Nephron progenitor cell (in vitro differentiated cells): Measurements from ENCODE around the gene ATRNL1.
A peak's percentile ranks its signal among the peaks of the same experiment; 100 is the strongest.

Source experiments
- DNase-seq: peaks from one replicate; pipeline ENCODE4 v3.0.0; 2021
- H3K27ac Mint-ChIP-seq: 2 replicates; pipeline ENCODE4 v1.8.0; 2021; ENCODE audit warnings: mild to moderate bottlenecking, moderate library complexity, mixed read lengths
- H3K27me3 Mint-ChIP-seq: 2 replicates; pipeline ENCODE4 v1.8.0; 2021; ENCODE audit warnings: mild to moderate bottlenecking, low read depth, mixed read lengths; ENCODE audit not compliant: poor library complexity
- H3K36me3 Mint-ChIP-seq: 2 replicates; pipeline ENCODE4 v1.8.0; 2021; ENCODE audit warnings: low read depth, mixed read lengths
- H3K4me1 Mint-ChIP-seq: 2 replicates; pipeline ENCODE4 v1.8.0; 2021; ENCODE audit warnings: mixed read lengths
- H3K4me3 Mint-ChIP-seq: 2 replicates; pipeline ENCODE4 v1.8.0; 2021; ENCODE audit warnings: mild to moderate bottlenecking, moderate library complexity, mixed read lengths
- H3K9me3 Mint-ChIP-seq: 2 replicates; pipeline ENCODE4 v1.8.0; 2021; ENCODE audit warnings: mild to moderate bottlenecking, moderate library complexity, mixed read lengths
- TF ChIP-seq, protein P1 (sequence below): fragments of 200-600 bp; sonication (generic); IDR thresholded peaks from 2 replicates; pipeline ENCODE4 v1.5.0; 2021; ENCODE audit warnings: antibody characterized with exemption

The ATRNL1 gene

DNA sequence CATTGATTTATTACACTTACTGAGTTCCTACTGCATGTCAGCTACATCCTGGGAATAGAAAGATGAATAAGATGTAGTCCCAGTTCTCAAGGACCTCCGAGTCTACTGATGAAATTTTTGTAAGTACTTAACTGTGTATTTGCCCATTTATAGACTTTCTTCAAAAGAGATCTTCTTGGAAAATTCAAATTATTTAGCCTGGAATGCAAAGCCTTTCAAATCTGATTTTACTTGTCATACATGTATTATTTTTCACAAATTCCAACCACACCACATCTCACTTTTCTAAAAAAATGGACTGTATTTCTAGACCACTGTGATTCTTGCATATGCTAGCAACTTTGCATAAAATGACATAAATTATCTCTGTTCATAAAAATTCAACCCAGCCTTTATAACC is 581.3 kb downstream of the ATRNL1 start:
- no peaks in the 10 kb centered on the region for H3K4me1 Mint-ChIP-seq
- no peaks in the 10 kb centered on the region for H3K9me3 Mint-ChIP-seq
- DNase-seq, result no peak
- H3K4me3 Mint-ChIP-seq, result no peak overlapping the region
- no peak overlapping the region for H3K27ac Mint-ChIP-seq
- TF ChIP-seq, protein P1, sequence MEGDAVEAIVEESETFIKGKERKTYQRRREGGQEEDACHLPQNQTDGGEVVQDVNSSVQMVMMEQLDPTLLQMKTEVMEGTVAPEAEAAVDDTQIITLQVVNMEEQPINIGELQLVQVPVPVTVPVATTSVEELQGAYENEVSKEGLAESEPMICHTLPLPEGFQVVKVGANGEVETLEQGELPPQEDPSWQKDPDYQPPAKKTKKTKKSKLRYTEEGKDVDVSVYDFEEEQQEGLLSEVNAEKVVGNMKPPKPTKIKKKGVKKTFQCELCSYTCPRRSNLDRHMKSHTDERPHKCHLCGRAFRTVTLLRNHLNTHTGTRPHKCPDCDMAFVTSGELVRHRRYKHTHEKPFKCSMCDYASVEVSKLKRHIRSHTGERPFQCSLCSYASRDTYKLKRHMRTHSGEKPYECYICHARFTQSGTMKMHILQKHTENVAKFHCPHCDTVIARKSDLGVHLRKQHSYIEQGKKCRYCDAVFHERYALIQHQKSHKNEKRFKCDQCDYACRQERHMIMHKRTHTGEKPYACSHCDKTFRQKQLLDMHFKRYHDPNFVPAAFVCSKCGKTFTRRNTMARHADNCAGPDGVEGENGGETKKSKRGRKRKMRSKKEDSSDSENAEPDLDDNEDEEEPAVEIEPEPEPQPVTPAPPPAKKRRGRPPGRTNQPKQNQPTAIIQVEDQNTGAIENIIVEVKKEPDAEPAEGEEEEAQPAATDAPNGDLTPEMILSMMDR, result no peak
- peaks cover 6% of the 10 kb centered on the region for H3K27me3 Mint-ChIP-seq
- no peaks in the 10 kb centered on the region for H3K36me3 Mint-ChIP-seq

DNA sequence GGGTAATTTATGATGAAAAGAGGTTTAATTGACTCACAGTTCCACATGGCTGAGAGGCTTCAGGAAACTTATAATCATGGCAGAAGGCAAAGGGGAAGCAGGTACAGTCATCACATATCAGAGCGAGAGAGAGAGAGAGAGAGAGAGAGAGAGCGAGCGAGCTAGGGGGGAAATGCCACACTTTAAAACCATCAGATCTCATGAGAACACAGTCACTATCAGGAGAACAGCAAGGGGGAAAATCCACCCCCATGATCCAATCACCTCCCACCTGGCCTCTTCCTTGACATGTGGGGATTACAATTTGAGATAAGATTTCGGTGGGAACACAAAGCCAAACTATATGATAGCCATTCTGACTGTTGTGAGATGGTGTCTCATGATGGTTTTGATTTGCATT is 603.6 kb downstream of the ATRNL1 start:
- TF ChIP-seq, protein P1, result no peak
- no peaks in the 10 kb centered on the region for H3K27me3 Mint-ChIP-seq
- H3K4me1 Mint-ChIP-seq, result no peaks in the 10 kb centered on the region
- H3K36me3 Mint-ChIP-seq, result no peaks in the 10 kb centered on the region
- H3K27ac Mint-ChIP-seq, result no peak overlapping the region
- DNase-seq, result no peak
- H3K9me3 Mint-ChIP-seq, result no peaks in the 10 kb centered on the region
- no peak overlapping the region for H3K4me3 Mint-ChIP-seq

DNA sequence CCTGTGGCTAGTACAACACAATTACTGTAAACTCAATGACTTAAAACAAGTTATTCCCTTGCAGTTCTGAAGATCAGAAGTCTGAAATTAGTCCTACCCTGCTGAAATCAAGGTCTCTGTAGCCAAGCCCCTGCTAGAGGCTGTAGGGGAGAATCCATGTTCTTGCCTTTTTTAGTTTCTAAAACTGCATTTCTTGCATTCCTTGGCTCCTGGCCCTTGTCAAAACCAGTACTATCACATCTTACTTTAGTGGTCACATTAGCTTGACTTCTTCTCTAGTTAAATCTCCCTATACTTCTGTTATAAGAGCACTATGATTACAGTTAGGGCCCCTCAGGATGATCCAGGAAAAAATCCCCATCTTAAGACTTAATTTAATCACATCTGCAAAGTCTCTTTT is 612.9 kb downstream of the ATRNL1 start:
- no peaks in the 10 kb centered on the region for H3K4me1 Mint-ChIP-seq
- H3K27me3 Mint-ChIP-seq, result no peaks in the 10 kb centered on the region
- no peaks in the 10 kb centered on the region for H3K9me3 Mint-ChIP-seq
- H3K4me3 Mint-ChIP-seq, result no peak overlapping the region
- no peak for DNase-seq
- TF ChIP-seq, protein P1, result no peak
- no peaks in the 10 kb centered on the region for H3K36me3 Mint-ChIP-seq
- no peak overlapping the region for H3K27ac Mint-ChIP-seq

DNA sequence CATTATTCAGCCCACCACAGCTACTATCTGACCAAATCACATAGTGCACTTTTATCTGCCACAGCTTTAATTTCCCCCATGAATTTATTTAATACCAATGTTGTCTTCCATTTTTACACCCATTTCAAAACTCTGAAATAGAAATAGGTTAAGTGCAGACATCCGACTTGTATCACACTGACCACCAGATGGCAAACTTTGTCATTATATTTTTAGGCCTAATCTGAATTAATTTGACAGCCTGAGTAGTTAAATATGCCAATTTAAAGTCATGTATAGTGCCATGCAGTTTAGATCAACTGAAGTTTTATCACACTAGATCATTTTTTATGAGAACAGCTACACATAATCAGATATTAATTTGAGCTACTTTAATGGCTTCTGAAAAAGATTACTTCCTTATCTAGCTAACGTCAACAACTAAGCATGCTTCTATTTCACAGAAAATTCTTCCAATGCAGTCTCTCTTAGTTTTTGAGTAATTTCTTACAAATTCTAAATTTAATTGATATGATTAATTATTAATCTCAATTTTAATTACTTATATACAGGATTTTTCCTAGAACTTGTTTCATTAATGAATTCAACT is 613.4 kb downstream of the ATRNL1 start:
- no peaks in the 10 kb centered on the region for H3K9me3 Mint-ChIP-seq
- H3K4me3 Mint-ChIP-seq, result no peak overlapping the region
- H3K27ac Mint-ChIP-seq, result no peak overlapping the region

DNA sequence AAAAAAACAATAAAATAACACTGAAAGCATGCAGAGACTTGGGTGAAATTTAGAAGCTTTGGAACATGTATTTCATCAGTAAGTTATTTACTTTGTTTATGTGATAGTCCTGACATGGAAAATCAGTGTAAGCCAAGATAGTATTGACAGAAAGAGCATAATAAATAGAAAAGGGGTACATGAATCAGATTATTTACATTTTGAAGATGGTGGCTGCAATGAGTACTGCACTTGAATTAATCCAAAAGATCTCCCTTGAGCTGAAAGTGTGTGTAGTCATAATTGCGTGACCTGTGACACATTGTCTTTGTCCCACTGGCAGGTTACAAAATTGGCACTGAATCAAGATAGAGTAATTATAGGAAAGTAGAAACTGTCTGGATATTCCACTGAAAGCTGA is 617.0 kb downstream of the ATRNL1 start:
- H3K9me3 Mint-ChIP-seq, result no peaks in the 10 kb centered on the region
- no peak for DNase-seq

More for the DNA sequence above, 613.4 kb downstream of the ATRNL1 start:
- Mint-ChIP-seq H3K27me3 (no peaks in the 10 kb centered on the region), H3K36me3 (no peaks in the 10 kb centered on the region), H3K4me1 (no peaks in the 10 kb centered on the region)
- no peak for DNase-seq
- TF ChIP-seq, protein P1, result peak; percentile 51

DNA sequence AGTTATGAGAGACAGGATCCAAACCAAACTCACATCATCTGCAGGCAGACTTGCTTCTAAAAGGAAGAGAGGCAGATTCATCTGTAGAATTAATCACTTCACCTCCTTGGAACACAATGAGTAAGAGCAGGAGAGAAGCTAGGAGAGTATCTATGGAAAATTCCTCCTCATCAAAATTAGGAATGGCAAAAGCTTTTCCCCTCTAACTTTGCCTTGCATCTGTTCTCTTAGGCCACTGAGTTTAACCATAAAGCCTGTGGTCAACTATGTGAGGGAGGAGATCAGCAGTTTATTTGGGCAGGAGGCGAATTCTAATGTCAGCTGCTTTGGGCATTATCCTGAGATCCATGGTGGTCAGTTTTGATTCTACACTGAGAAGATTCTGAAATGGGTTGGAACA is 618.1 kb downstream of the ATRNL1 start:
- no peak overlapping the region for H3K4me3 Mint-ChIP-seq
- TF ChIP-seq, protein P1, result no peak
- no peak for DNase-seq
- H3K27ac Mint-ChIP-seq, result no peak overlapping the region
- H3K36me3 Mint-ChIP-seq, result no peaks in the 10 kb centered on the region
- no peaks in the 10 kb centered on the region for H3K4me1 Mint-ChIP-seq
- H3K27me3 Mint-ChIP-seq, result no peaks in the 10 kb centered on the region
- no peaks in the 10 kb centered on the region for H3K9me3 Mint-ChIP-seq

More for the DNA sequence above, 617.0 kb downstream of the ATRNL1 start:
- no peak overlapping the region for H3K27ac Mint-ChIP-seq
- no peaks in the 10 kb centered on the region for H3K27me3 Mint-ChIP-seq
- no peaks in the 10 kb centered on the region for H3K36me3 Mint-ChIP-seq
- H3K4me3 Mint-ChIP-seq, result no peak overlapping the region
- TF ChIP-seq, protein P1, result no peak
- no peaks in the 10 kb centered on the region for H3K4me1 Mint-ChIP-seq
